HepG2 (cell line): ENCODE results near the gene SPRED2.

Experiments used
- FOXJ3 ChIP-seq: sonication (generic); formaldehyde crosslinking; IDR thresholded peaks from 2 replicates; pipeline ENCODE4 v1.4.0; 2020; ENCODE audit warnings: missing genetic modification reagents, mild to moderate bottlenecking, borderline replicate concordance
- GABPA ChIP-seq, 2 experiments: IDR thresholded peaks; 2 replicates each; pipeline ENCODE4 v1.6.1; 2011 to 2016; ENCODE audit warnings: low read depth in 2 of 2, low read length in 1 of 2, missing biosample characterization in 1 of 2, missing genetic modification characterization in 1 of 2
- KDM4B ChIP-seq: sonication (generic); formaldehyde crosslinking; IDR thresholded peaks from 2 replicates; pipeline ENCODE4 v1.4.0; 2020; ENCODE audit warnings: missing genetic modification reagents
- KLF13 ChIP-seq: sonication (generic); formaldehyde crosslinking; IDR thresholded peaks from 2 replicates; pipeline ENCODE4 v1.4.0; 2020; ENCODE audit warnings: mild to moderate bottlenecking, missing genetic modification reagents
- NR2C2 ChIP-seq: sonication (generic); formaldehyde crosslinking; IDR thresholded peaks from 2 replicates; pipeline ENCODE4 v1.4.0; 2020; ENCODE audit warnings: missing genetic modification reagents, mild to moderate bottlenecking, moderate library complexity, borderline replicate concordance
- TRIM24 ChIP-seq: sonication (generic); formaldehyde crosslinking; IDR thresholded peaks from 2 replicates; pipeline ENCODE4 v1.8.0; 2022; ENCODE audit warnings: mild to moderate bottlenecking, missing genetic modification reagents
- ZNF274 ChIP-seq: sonication (generic); formaldehyde crosslinking; IDR thresholded peaks from 2 replicates; pipeline ENCODE4 v1.5.1; 2020; ENCODE audit warnings: mild to moderate bottlenecking, missing genetic modification reagents

GRCh38 chr2:65388051-65388531 lies 44.3 kb downstream of the SPRED2 start:
- no peak for TF ChIP-seq KLF13 (CRISPR knock-in tag)
- no peak for TF ChIP-seq KDM4B (CRISPR knock-in tag)
- TF ChIP-seq NR2C2 (CRISPR knock-in tag): no peak
- no peak for TF ChIP-seq FOXJ3 (CRISPR knock-in tag)
- no peak for TF ChIP-seq ZNF274
- no peak for TF ChIP-seq TRIM24 (CRISPR knock-in tag)
- no peak for TF ChIP-seq GABPA (IDR thresholded peaks at IDR 0.05; ENCODE audit: low read depth, low read length)
- TF ChIP-seq GABPA (CRISPR knock-in tag; IDR thresholded peaks at IDR 0.05; ENCODE audit: low read depth): no peak
